ENCODE measurements around the gene GLT8D1. TPM values are rescaled to one million over a fixed set of nuclear protein-coding genes. Genes with fewer than 3 reads are reported as not detected.

The GLT8D1 gene
- polyA plus RNA-seq, 2 of the 4 experiments (the other 2 are of a cell fraction): 37.3 to 58.5 TPM

- TF ChIP-seq, protein P1, sequence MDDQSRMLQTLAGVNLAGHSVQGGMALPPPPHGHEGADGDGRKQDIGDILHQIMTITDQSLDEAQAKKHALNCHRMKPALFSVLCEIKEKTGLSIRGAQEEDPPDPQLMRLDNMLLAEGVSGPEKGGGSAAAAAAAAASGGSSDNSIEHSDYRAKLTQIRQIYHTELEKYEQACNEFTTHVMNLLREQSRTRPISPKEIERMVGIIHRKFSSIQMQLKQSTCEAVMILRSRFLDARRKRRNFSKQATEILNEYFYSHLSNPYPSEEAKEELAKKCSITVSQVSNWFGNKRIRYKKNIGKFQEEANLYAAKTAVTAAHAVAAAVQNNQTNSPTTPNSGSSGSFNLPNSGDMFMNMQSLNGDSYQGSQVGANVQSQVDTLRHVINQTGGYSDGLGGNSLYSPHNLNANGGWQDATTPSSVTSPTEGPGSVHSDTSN (IDR thresholded peaks at IDR 0.05): no peak
- TF ChIP-seq CEBPB (IDR thresholded peaks at IDR 0.05) (no peak), FOSB (CRISPR knock-in tag; IDR thresholded peaks at IDR 0.05) (no peak), KDM5A (IDR thresholded peaks at IDR 0.05) (no peak), FOSL2 (IDR thresholded peaks at IDR 0.05) (no peak), FOSL2 (CRISPR knock-in tag; IDR thresholded peaks at IDR 0.05) (no peak), MAFK (IDR thresholded peaks at IDR 0.05; ENCODE audit: partially characterized antibody) (no peak), E2F6 (IDR thresholded peaks at IDR 0.05; ENCODE audit: borderline replicate concordance, low read depth) (no peak), HDAC2 (IDR thresholded peaks at IDR 0.05) (no peak), MAZ (IDR thresholded peaks at IDR 0.05; ENCODE audit: borderline replicate concordance, low read depth, low read length) (no peak), POLR2A (IDR thresholded peaks at IDR 0.05; ENCODE audit: low read length) (no peak), ZSCAN20 (CRISPR knock-in tag; IDR thresholded peaks at IDR 0.05) (no peak), EP300 (IDR thresholded peaks at IDR 0.05) (no peak), RARB (CRISPR knock-in tag; IDR thresholded peaks at IDR 0.05) (no peak), BCL3 (IDR thresholded peaks at IDR 0.05) (no peak)
- TF ChIP-seq, protein P2, sequence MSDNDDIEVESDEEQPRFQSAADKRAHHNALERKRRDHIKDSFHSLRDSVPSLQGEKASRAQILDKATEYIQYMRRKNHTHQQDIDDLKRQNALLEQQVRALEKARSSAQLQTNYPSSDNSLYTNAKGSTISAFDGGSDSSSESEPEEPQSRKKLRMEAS (IDR thresholded peaks at IDR 0.05): no peak
- TF ChIP-seq, protein P3, sequence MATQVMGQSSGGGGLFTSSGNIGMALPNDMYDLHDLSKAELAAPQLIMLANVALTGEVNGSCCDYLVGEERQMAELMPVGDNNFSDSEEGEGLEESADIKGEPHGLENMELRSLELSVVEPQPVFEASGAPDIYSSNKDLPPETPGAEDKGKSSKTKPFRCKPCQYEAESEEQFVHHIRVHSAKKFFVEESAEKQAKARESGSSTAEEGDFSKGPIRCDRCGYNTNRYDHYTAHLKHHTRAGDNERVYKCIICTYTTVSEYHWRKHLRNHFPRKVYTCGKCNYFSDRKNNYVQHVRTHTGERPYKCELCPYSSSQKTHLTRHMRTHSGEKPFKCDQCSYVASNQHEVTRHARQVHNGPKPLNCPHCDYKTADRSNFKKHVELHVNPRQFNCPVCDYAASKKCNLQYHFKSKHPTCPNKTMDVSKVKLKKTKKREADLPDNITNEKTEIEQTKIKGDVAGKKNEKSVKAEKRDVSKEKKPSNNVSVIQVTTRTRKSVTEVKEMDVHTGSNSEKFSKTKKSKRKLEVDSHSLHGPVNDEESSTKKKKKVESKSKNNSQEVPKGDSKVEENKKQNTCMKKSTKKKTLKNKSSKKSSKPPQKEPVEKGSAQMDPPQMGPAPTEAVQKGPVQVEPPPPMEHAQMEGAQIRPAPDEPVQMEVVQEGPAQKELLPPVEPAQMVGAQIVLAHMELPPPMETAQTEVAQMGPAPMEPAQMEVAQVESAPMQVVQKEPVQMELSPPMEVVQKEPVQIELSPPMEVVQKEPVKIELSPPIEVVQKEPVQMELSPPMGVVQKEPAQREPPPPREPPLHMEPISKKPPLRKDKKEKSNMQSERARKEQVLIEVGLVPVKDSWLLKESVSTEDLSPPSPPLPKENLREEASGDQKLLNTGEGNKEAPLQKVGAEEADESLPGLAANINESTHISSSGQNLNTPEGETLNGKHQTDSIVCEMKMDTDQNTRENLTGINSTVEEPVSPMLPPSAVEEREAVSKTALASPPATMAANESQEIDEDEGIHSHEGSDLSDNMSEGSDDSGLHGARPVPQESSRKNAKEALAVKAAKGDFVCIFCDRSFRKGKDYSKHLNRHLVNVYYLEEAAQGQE (IDR thresholded peaks at IDR 0.05): no peak
- TF ChIP-seq, protein P4, sequence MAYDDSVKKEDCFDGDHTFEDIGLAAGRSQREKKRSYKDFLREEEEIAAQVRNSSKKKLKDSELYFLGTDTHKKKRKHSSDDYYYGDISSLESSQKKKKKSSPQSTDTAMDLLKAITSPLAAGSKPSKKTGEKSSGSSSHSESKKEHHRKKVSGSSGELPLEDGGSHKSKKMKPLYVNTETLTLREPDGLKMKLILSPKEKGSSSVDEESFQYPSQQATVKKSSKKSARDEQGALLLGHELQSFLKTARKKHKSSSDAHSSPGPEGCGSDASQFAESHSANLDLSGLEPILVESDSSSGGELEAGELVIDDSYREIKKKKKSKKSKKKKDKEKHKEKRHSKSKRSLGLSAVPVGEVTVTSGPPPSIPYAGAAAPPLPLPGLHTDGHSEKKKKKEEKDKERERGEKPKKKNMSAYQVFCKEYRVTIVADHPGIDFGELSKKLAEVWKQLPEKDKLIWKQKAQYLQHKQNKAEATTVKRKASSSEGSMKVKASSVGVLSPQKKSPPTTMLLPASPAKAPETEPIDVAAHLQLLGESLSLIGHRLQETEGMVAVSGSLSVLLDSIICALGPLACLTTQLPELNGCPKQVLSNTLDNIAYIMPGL (CRISPR knock-in tag; IDR thresholded peaks at IDR 0.05; ENCODE audit: borderline replicate concordance): no peak
- ATAC-seq (no peak), DNase-seq (ENCODE audit: low read depth in 1 of 2, low spot score in 1 of 2) (no peak), FAIRE-seq (no peak)
- H3K4me3 ChIP-seq: no peak overlapping the region
- H3K4me1 ChIP-seq: no peaks in the 10 kb centered on the region
- H3K27ac ChIP-seq: no peak overlapping the region
- no peak overlapping the region for H3K4me2 ChIP-seq
- peaks cover 6% of the 10 kb centered on the region; the same call in 2 of the 3 replicates for H3K9me3 ChIP-seq
- ChIA-PET POLR2A (no interaction called here), CTCF (no interaction called here)
- WGBS (ENCODE audit: missing lambda C conversion rate): 82% methylated on average over 10 of the region's 10 CpGs
Observed at GRCh38 chr3:52733256-52733891, 27.8 kb upstream of the GLT8D1 start.

- no peak overlapping the region for H3K4me2 ChIP-seq
- CTCF ChIA-PET: interaction anchor here (1.4 kb wide), 1 partner anchor 11 kb away, joined by 3 read pairs; no protein-coding TSS in a partner anchor
- FAIRE-seq (no peak), DNase-seq (ENCODE audit: low read depth in 1 of 2, low spot score in 1 of 2) (no peak), ATAC-seq (no peak)
- no peak overlapping the region for H3K4me3 ChIP-seq
- H3K4me1 ChIP-seq: no peaks in the 10 kb centered on the region
- H3K9me3 ChIP-seq: peaks cover 6% of the 10 kb centered on the region; the same call in 2 of the 3 replicates
- POLR2A ChIA-PET: no interaction called here
- no peak overlapping the region for H3K27ac ChIP-seq
- WGBS (ENCODE audit: missing lambda C conversion rate): 76% methylated on average over 14 of the region's 14 CpGs
- no peak for TF ChIP-seq ZSCAN20 (CRISPR knock-in tag; IDR thresholded peaks at IDR 0.05)
- TF ChIP-seq RNF2 (IDR thresholded peaks at IDR 0.05; ENCODE audit: borderline replicate concordance, low read depth): no peak
- TF ChIP-seq RAD21 (conservative IDR thresholded peaks at IDR 0.05 in 1 of 2, IDR thresholded peaks at IDR 0.05 in 1 of 2): no peak
- TF ChIP-seq HOXA7 (CRISPR knock-in tag; IDR thresholded peaks at IDR 0.05): no peak
- TF ChIP-seq NR3C1 (IDR thresholded peaks at IDR 0.05): no peak
- TF ChIP-seq, protein P4 (CRISPR knock-in tag; IDR thresholded peaks at IDR 0.05; ENCODE audit: borderline replicate concordance): no peak
- no peak for TF ChIP-seq CBX8 (IDR thresholded peaks at IDR 0.05)
- TF ChIP-seq HDAC2 (IDR thresholded peaks at IDR 0.05): no peak
Observed at GRCh38 chr3:52731590-52731989, 26.0 kb upstream of the GLT8D1 start.

All from A549 (cell line).